GM19328 (cell line): ENCODE data around the gene BATF.
"Not testable (repeated sequence)": the region's sequence is repeated elsewhere in the genome, so short reads cannot be mapped to it uniquely, and the experiment has no call there.

Source experiments
- ATAC-seq: cut with Tn5 transposase; IDR thresholded peaks from one replicate; pipeline ENCODE4 v1.9.1; 2021; ENCODE audit warnings: mild to moderate bottlenecking, moderate library complexity; ENCODE audit not compliant: unreplicated experiment

The BATF gene

GRCh38 chr14:75522224-75522982, at the start of gene BATF:
BATF (plus strand) TSS chr14:75522469; CDS start chr14:75522683, 214 bp downstream.
- ATAC-seq = no peak

GRCh38 chr14:75474127-75474526, 48.1 kb upstream of the BATF start:
- ATAC-seq = not testable (repeated sequence)

DNA sequence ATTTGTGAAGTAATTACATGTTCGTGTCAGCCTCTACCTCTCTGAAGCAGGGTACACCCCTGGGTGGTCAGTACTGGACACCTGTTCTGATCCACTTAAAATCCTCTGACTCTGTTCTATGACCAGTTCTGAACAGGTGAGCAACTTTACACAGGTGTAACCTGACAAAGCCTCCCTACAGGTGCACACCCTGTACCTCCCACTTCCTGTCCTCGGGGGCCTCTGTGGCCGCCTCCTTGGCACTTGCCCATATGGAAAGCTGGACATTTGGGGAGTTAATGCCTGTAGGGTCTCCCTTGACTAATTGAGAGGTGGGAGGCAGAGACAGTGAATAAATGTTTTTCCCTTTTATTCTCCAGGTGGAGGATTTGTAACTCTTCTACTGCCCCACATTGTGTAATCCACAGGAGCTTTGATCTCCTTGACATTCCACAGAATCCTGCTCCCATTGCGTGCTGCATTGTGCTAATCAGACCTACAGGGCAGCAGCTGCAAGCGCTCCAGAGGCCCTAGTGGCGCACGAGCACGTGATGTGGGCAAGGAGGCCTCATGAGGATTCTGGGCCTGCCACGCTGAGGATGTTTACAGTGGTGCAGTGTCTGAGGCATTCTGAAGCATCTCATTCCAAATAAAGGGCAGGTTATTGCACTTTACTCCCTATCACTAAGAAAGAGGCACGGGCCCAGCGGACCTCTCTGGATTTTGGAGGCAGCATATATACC, 45.8 kb upstream of the BATF start:
- ATAC-seq = no peak

GRCh38 chr14:75477881-75478280, 44.4 kb upstream of the BATF start:
- no peak for ATAC-seq

GRCh38 chr14:75479770-75480600, 42.3 kb upstream of the BATF start:
- ATAC-seq = no peak

GRCh38 chr14:75482366-75482765, 39.9 kb upstream of the BATF start:
- ATAC-seq = no peak

- no peak for ATAC-seq
These were observed 37.4 kb upstream of the BATF start for GRCh38 chr14:75484711-75485429.

DNA sequence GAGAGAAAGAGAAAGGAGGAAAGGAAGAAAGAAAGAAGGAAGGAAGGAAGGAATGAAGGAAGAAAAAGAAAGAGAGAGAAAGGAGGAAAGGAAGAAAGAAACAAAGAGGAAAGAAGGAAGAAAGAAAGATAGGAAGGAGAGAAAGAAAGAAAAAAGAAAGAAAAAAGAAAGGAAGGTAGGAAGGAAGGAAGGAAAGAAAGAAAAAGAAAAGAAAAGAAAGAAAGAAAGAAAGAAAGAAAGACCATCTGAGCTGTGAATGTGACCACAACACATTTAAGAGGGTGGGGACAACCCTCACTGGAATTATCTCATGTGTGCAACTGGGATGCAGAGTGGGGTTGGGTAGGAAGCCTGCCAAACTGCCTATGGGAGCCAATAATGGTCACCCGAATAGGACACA, 36.0 kb upstream of the BATF start:
- no peak for ATAC-seq

- no peak for ATAC-seq
These were observed 35.1 kb upstream of the BATF start for GRCh38 chr14:75487155-75487671.

- ATAC-seq = no peak
These were observed 32.8 kb upstream of the BATF start for GRCh38 chr14:75489480-75489837.

GRCh38 chr14:75491376-75491978, 30.8 kb upstream of the BATF start:
- ATAC-seq = no peak

DNA sequence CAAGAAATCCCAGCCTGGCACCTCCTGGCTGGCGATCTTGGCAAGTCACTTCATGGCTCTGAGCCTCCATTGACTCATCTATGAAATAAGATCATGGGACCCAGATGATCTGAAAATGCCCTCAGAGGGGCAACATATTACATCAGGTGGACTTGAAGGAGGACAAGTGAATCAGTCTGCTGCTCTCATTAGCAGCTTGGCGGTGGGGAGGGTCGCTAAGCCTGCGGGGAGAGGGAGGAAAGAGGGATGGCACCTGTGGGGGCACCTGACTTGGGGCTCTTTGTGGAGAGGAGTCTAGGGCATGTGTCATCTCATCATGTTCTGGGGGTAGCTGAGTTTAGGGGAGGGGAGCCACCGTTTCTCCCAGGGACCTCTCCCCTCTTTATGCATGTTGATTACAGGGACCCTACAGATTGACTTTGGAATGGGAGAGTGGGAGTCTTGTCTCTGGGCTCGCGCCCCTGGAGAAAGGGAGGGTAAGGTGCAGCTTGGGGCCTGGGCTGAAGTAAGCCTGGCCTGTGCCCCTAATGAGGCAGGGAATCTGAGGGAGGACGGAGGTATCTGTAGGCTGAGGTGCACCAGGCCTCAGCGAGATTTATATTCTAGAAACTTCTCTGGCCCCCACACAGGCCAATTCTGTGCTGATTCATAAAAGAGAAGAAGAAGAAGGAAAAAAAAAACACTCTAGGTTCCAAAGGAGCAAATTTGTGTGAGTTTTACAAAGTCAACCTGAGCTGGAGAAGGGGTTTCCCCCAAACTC, 29.3 kb upstream of the BATF start:
- ATAC-seq = no peak

GRCh38 chr14:75493592-75494087, 28.6 kb upstream of the BATF start:
- no peak for ATAC-seq

GRCh38 chr14:75494896-75495295, 27.4 kb upstream of the BATF start:
- ATAC-seq = no peak

- ATAC-seq = no peak
These were observed 26.9 kb upstream of the BATF start for GRCh38 chr14:75495399-75495798.

GRCh38 chr14:75495882-75496281, 26.4 kb upstream of the BATF start:
- ATAC-seq = no peak

GRCh38 chr14:75496755-75497154, 25.5 kb upstream of the BATF start:
- no peak for ATAC-seq

DNA sequence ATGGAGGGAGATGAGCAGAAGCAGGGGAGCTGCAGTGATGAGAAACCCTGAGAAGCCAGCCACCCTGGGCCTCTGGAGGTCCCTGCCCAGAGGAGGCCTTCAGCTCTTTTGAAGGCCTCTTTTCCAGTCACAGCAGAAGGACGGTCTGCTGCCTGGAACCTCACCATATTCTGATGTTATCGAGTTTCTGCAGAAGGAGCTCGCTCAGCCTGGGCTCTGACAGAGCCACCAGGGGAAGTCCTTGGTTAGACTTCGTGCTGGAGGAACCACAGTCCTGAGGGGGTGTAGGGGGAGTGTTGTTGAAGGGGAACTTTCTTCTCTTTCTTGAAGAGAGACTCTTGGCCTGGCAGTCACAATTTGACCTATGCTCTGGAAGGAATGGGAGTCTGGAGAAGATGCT, 25.1 kb upstream of the BATF start:
- ATAC-seq = no peak

DNA sequence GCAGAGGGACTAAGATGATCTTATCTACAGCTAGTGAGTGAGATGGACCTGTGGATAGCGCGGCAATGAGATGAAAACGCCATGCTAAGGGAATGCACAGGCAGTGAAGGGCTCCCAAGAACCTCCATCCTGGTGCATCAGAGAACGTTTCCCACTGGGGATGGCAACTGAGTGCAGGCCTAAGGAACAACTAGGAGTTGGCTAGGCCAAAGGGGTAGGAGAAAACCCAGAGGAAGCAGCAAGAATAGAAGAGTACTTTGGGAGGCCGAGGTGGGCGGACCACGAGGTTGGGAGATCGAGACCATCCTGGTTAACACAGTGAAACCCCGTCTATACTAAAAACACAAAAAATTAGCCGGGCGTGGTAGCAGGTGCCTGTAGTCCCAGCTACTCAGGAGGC, 24.6 kb upstream of the BATF start:
- ATAC-seq = no peak
